K562 (cell line): Measurements from ENCODE around the gene MPV17L2.
A peak's percentile ranks its signal among the peaks of the same experiment; 100 is the strongest.

ENCODE experiments used
- ATF1 ChIP-seq, 2 experiments: fragments of 450-650 bp in 1 of 2; IDR thresholded peaks; 2 replicates each; pipeline ENCODE4 v1.6.1; 2016; ENCODE audit warnings: missing compliant biosample characterization in 1 of 2, missing genetic modification characterization in 1 of 2
- ETV6 ChIP-seq, 3 experiments: fragments of 150-350 bp in 1 of 3; sonication (generic) in 1 of 3; formaldehyde crosslinking in 1 of 3; IDR thresholded peaks; 2 replicates each; pipeline versions ENCODE4 v1.6.1 to v1.8.0; 2014 to 2022; ENCODE audit warnings: borderline replicate concordance in 2 of 3, low read depth in 2 of 3, antibody characterized with exemption in 1 of 3, low read length in 1 of 3, mild to moderate bottlenecking in 1 of 3, missing genetic modification reagents in 1 of 3
- FOXA3 ChIP-seq, 2 experiments: fragments of 450-650 bp in 1 of 2; sonication (generic) in 1 of 2; formaldehyde crosslinking; IDR thresholded peaks in 1 of 2; conservative IDR thresholded peaks in 1 of 2; 2 replicates each; pipeline versions ENCODE4 v1.4.0 to v1.8.0; 2020 to 2022; ENCODE audit warnings: mild to moderate bottlenecking in 2 of 2, missing genetic modification reagents in 1 of 2
- HCFC1 ChIP-seq: IDR thresholded peaks from 2 replicates; pipeline ENCODE4 v1.6.1; 2012; ENCODE audit warnings: low read depth, low read length, improper control_type of control experiment
- JUND ChIP-seq, 2 experiments: IDR thresholded peaks; 2 replicates in 1 of 2; 3 replicates in 1 of 2; pipeline ENCODE4 v1.6.1; 2011; ENCODE audit warnings: borderline replicate concordance in 2 of 2, low read depth in 2 of 2, low read length in 2 of 2, improper control_type of control experiment in 1 of 2, missing biosample characterization in 1 of 2, missing genetic modification characterization in 1 of 2, missing genetic modification reagents in 1 of 2
- PKNOX1 ChIP-seq: fragments of 450-650 bp; IDR thresholded peaks from 2 replicates; pipeline ENCODE4 v1.6.1; 2016
- PRPF4 ChIP-seq: fragments of 200-400 bp; formaldehyde crosslinking; IDR thresholded peaks from one replicate; pipeline ENCODE4 v1.6.1; 2017; ENCODE audit warnings: low read length, low read depth, mild to moderate bottlenecking; ENCODE audit not compliant: insufficient read depth, poor library complexity, severe bottlenecking
- SMAD1 ChIP-seq: fragments of 150-350 bp; IDR thresholded peaks from 2 replicates; pipeline ENCODE4 v1.6.1; 2014; ENCODE audit warnings: low read length, low read depth; ENCODE audit not compliant: partially characterized antibody
- TCF3 ChIP-seq: sonication (generic); formaldehyde crosslinking; IDR thresholded peaks from 2 replicates; pipeline ENCODE4 v1.4.0; 2020; ENCODE audit warnings: mild to moderate bottlenecking, missing genetic modification reagents
- U2AF1 ChIP-seq: fragments of 200-400 bp; formaldehyde crosslinking; optimal IDR thresholded peaks from 2 replicates; pipeline ENCODE3; 2017; ENCODE audit warnings: mild to moderate bottlenecking, low read depth, low read length, moderate library complexity
- TF ChIP-seq, protein P1 (sequence below), 3 experiments: IDR thresholded peaks in 2 of 3; conservative IDR thresholded peaks in 1 of 3; 2 replicates each; pipeline ENCODE4 v1.5.1; 2011 to 2012; ENCODE audit warnings: low read length in 3 of 3, mild to moderate bottlenecking in 3 of 3, control low read depth in 2 of 3, improper control_type of control experiment in 1 of 3, inconsistent platforms in 1 of 3, low read depth in 1 of 3, mixed read lengths in 1 of 3, moderate library complexity in 1 of 3; ENCODE audit not compliant: insufficient read depth in 2 of 3
- TF ChIP-seq, protein P2 (sequence below): sonication (generic); formaldehyde crosslinking; IDR thresholded peaks from 2 replicates; pipeline ENCODE4 v1.5.0; 2020; ENCODE audit warnings: missing genetic modification reagents

DNA sequence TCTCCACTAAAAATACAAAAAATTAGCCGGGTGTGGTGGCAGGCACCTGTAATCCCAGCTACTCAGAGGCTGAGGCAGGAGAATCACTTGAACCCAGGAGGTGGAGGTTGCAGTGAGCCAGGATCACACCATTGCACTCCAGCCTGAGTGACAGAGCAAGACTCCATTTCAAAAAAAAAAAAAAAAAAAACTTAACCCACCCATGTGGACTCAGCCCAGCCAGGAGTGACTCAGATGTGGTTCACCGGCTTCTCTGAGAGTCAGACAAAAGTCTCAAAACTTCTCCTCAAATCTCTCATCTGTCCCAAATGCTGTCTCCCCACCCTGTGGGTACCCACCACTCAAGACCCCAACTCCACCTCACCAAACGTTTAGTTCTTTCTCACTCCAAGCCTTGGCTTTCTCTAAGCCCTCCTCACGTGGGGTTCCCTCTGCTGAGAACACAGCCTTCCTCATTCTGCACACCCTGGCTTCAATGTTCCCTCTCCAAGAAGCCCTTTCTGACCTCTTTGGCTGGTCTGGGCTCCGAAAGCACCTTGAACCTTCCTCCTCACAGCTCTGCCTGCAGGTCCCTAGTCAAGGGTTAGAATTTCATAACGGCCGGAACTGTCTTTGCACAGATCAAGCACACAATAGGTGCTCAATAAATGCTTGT is 21.9 kb downstream of the MPV17L2 start:
- TF ChIP-seq HCFC1 = no peak
- no peak for TF ChIP-seq JUND (IDR thresholded peaks at IDR 0.05; ENCODE audit: borderline replicate concordance, low read depth, low read length)
- no peak for TF ChIP-seq JUND (tag; IDR thresholded peaks at IDR 0.05; ENCODE audit: borderline replicate concordance, low read depth, low read length)
- TF ChIP-seq ETV6 (IDR thresholded peaks at IDR 0.05; ENCODE audit: borderline replicate concordance in 1 of 2, low read depth in 2 of 2, low read length in 1 of 2) = no peak
- no peak for TF ChIP-seq ETV6 (CRISPR knock-in tag; IDR thresholded peaks at IDR 0.05; ENCODE audit: borderline replicate concordance)
- no peak for TF ChIP-seq PRPF4
- TF ChIP-seq, protein P1, sequence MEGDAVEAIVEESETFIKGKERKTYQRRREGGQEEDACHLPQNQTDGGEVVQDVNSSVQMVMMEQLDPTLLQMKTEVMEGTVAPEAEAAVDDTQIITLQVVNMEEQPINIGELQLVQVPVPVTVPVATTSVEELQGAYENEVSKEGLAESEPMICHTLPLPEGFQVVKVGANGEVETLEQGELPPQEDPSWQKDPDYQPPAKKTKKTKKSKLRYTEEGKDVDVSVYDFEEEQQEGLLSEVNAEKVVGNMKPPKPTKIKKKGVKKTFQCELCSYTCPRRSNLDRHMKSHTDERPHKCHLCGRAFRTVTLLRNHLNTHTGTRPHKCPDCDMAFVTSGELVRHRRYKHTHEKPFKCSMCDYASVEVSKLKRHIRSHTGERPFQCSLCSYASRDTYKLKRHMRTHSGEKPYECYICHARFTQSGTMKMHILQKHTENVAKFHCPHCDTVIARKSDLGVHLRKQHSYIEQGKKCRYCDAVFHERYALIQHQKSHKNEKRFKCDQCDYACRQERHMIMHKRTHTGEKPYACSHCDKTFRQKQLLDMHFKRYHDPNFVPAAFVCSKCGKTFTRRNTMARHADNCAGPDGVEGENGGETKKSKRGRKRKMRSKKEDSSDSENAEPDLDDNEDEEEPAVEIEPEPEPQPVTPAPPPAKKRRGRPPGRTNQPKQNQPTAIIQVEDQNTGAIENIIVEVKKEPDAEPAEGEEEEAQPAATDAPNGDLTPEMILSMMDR (IDR thresholded peaks at IDR 0.05 in 2 of 3, conservative IDR thresholded peaks at IDR 0.05 in 1 of 3; ENCODE audit: insufficient read depth in 2 of 3, low read depth in 1 of 3, low read length in 3 of 3) = no peak
- TF ChIP-seq, protein P2, sequence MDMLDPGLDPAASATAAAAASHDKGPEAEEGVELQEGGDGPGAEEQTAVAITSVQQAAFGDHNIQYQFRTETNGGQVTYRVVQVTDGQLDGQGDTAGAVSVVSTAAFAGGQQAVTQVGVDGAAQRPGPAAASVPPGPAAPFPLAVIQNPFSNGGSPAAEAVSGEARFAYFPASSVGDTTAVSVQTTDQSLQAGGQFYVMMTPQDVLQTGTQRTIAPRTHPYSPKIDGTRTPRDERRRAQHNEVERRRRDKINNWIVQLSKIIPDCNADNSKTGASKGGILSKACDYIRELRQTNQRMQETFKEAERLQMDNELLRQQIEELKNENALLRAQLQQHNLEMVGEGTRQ = no peak
- TF ChIP-seq PKNOX1 = peak; percentile 84
- no peak for TF ChIP-seq SMAD1
- TF ChIP-seq TCF3 (CRISPR knock-in tag) = no peak
- TF ChIP-seq FOXA3 (CRISPR knock-in tag; conservative IDR thresholded peaks at IDR 0.05 in 1 of 2, IDR thresholded peaks at IDR 0.05 in 1 of 2) = no peak
- TF ChIP-seq ATF1 (CRISPR knock-in tag; IDR thresholded peaks at IDR 0.05) = no peak
- TF ChIP-seq ATF1 (tag; IDR thresholded peaks at IDR 0.05) = no peak
- TF ChIP-seq U2AF1 = no peak
